ENCODE results near the gene PROS1. TPM values are rescaled to one million over a fixed set of nuclear protein-coding genes. Genes with fewer than 3 reads are reported as not detected.
"Not testable (repeated sequence)": the region's sequence is repeated elsewhere in the genome, so short reads cannot be mapped to it uniquely, and the experiment has no call there.

Gene PROS1
- total RNA-seq, 2 donors from 2014 or later: not detected

GRCh38 chr3:93991631-93992030 is 17.9 kb upstream of the PROS1 start:
- H3K9me3 Mint-ChIP-seq: no peaks in the 10 kb centered on the region
- H3K4me3 Mint-ChIP-seq: no peak overlapping the region
- no peak for DNase-seq (ENCODE audit: low spot score)
- peaks cover 5 to 6% of the 10 kb centered on the region in 2 donors for H3K4me1 Mint-ChIP-seq (ENCODE audit: low read depth in 2 of 2)
- H3K36me3 Mint-ChIP-seq: no peaks in the 10 kb centered on the region
- no peaks in the 10 kb centered on the region for H3K27me3 Mint-ChIP-seq
- no peak overlapping the region for H3K27ac Mint-ChIP-seq
- no peak for ATAC-seq

GRCh38 chr3:93989241-93989640 is 15.5 kb upstream of the PROS1 start:
- no peaks in the 10 kb centered on the region for H3K27me3 Mint-ChIP-seq
- DNase-seq (ENCODE audit: low spot score) (no peak), ATAC-seq (no peak)
- H3K4me3 Mint-ChIP-seq: no peak overlapping the region
- no peaks in the 10 kb centered on the region for H3K36me3 Mint-ChIP-seq
- H3K9me3 Mint-ChIP-seq: no peaks in the 10 kb centered on the region
- no peak overlapping the region for H3K27ac Mint-ChIP-seq
- H3K4me1 Mint-ChIP-seq (ENCODE audit: low read depth in 2 of 2): peaks cover 4 to 5% of the 10 kb centered on the region in 2 donors

DNA sequence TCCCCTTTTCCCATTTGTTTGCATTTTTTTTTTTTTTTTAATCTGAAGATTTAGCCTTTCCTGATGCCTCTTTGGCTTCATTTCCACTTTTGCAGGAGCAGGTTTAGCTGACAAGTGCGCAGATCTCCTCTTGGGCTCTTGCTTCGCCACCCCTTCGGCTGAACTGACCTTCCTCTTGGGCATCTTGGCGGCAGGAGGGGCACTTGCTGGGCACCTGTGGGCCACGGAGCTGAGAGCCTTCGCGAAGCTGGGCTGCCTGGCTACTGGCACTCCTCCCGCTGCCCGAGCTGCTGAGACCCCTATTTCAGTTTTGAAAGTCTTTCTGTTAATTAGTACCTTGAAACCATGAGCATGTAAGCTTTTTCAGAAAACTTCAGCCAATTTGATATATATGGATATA is 15.1 kb upstream of the PROS1 start:
- H3K4me1 Mint-ChIP-seq (ENCODE audit: low read depth in 2 of 2): peaks cover 0 to under 1% of the 10 kb centered on the region in 2 donors
- H3K27ac Mint-ChIP-seq: no peak overlapping the region
- ATAC-seq: no peak
- no peaks in the 10 kb centered on the region for H3K27me3 Mint-ChIP-seq
- no peaks in the 10 kb centered on the region for H3K36me3 Mint-ChIP-seq
- DNase-seq (ENCODE audit: low spot score): no peak
- H3K4me3 Mint-ChIP-seq: no peak overlapping the region
- H3K9me3 Mint-ChIP-seq: no peaks in the 10 kb centered on the region

DNA sequence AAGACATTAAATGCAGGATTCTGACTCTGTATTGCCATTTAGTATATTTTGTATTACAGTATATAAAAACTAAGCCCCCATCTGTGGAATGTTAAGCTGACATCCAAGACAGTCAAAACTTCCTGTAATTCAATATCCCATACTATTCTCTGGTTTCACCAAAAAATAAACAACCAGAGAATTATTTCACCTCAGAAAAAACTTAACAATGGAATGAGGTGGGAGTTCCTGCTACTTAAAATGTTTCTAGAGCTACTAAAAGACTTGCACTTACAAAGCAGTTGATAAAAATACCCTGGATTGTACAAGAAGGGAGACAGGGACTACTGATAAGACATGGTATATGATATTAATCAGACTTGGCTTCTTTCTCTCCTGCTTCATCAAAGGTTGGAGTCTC is 14.6 kb upstream of the PROS1 start:
- no peak for DNase-seq (ENCODE audit: low spot score)
- Mint-ChIP-seq H3K27ac (no peak overlapping the region), H3K36me3 (no peaks in the 10 kb centered on the region), H3K27me3 (no peaks in the 10 kb centered on the region), H3K9me3 (no peaks in the 10 kb centered on the region), H3K4me1 (ENCODE audit: low read depth in 2 of 2) (no peaks in the 10 kb centered on the region), H3K4me3 (no peak overlapping the region)
- ATAC-seq: no peak

DNA sequence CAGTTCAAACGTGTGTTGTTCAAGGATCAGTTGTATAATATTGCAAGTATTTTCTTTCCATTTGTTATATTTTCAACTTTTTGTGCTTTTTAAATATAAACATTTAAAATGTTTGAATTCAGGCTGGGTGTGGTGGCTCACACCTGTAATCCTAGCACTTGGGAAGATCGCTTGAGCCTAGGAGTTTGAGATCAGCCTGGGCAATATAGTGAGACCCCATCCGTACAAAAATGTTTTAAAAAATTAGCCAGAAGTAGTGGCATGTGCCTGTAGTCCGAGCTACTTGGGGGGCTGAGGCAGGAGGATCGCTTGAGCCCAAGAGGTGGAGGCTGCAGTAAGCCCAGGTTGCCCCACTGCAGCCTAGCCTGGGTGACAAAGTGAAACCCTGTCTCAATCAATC is 10.9 kb upstream of the PROS1 start:
- no peak overlapping the region for H3K27ac Mint-ChIP-seq
- H3K4me3 Mint-ChIP-seq: no peak overlapping the region
- H3K27me3 Mint-ChIP-seq: no peaks in the 10 kb centered on the region
- H3K9me3 Mint-ChIP-seq: no peaks in the 10 kb centered on the region
- no peaks in the 10 kb centered on the region for H3K36me3 Mint-ChIP-seq
- H3K4me1 Mint-ChIP-seq (ENCODE audit: low read depth in 2 of 2): peaks cover 2 to 6% of the 10 kb centered on the region in 2 donors
- ATAC-seq (no peak), DNase-seq (ENCODE audit: low spot score) (no peak)

GRCh38 chr3:93983408-93983807 is 9.7 kb upstream of the PROS1 start:
- Mint-ChIP-seq H3K9me3 (no peaks in the 10 kb centered on the region), H3K4me1 (ENCODE audit: low read depth in 2 of 2) (peaks cover 6 to 10% of the 10 kb centered on the region in 2 donors), H3K27ac (no peak overlapping the region), H3K36me3 (no peaks in the 10 kb centered on the region), H3K4me3 (no peak overlapping the region), H3K27me3 (no peaks in the 10 kb centered on the region)
- ATAC-seq: no peak
- DNase-seq (ENCODE audit: low spot score): no peak

GRCh38 chr3:93981649-93982048 is 8.0 kb upstream of the PROS1 start:
- peaks cover 6 to 10% of the 10 kb centered on the region in 2 donors for H3K4me1 Mint-ChIP-seq (ENCODE audit: low read depth in 2 of 2)
- H3K27me3 Mint-ChIP-seq: no peaks in the 10 kb centered on the region
- no peaks in the 10 kb centered on the region for H3K36me3 Mint-ChIP-seq
- H3K4me3 Mint-ChIP-seq: peak overlapping the region; percentile 73
- ATAC-seq: no peak
- no peaks in the 10 kb centered on the region for H3K9me3 Mint-ChIP-seq
- no peak overlapping the region for H3K27ac Mint-ChIP-seq
- DNase-seq (ENCODE audit: low spot score): no peak

- Mint-ChIP-seq H3K4me3 (peak within 1 kb of the TSS; percentile 73), H3K9me3 (no peaks in the 10 kb centered on the region), H3K27me3 (peaks cover 0 to 6% of the 10 kb centered on the region in 2 donors), H3K4me1 (ENCODE audit: low read depth in 2 of 2) (peaks cover 6 to 10% of the 10 kb centered on the region in 2 donors), H3K36me3 (no peaks in the 10 kb centered on the region), H3K27ac (peak within 1 kb of the TSS; percentile 49 to 80)
- peak; percentile 96 for DNase-seq (ENCODE audit: low spot score)
- ATAC-seq: peak; percentile 100
Measured at GRCh38 chr3:93979850-93980676, 6.4 kb upstream of the PROS1 start, which contains the start of gene ARL13B. ARL13B (plus strand) TSS chr3:93980155; CDS start chr3:93980424, 269 bp downstream.

DNA sequence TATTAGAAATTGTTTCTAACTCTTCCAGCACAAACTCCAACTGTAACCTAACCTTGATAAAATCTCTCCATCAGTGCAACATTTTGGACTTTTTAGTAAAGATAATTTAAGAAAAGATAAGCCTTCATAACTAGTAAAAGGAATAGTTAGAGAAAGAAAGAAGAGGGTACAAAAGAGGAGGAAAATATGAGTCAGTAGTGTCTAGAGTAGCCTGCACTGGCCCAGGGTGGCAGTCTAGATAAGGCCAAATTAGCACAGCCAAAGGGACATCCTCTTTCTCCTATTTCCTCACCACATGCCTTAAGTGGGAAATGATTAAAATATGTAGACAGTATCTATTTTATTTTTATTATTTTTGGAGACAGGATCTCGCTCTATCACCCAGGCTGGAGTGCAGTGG is 3.7 kb downstream of the PROS1 start:
- Mint-ChIP-seq H3K4me3 (no peak overlapping the region), H3K27ac (no peak overlapping the region), H3K27me3 (peaks cover 15% of the 10 kb centered on the region in 2 donors), H3K9me3 (no peaks in the 10 kb centered on the region), H3K36me3 (no peaks in the 10 kb centered on the region), H3K4me1 (ENCODE audit: low read depth in 2 of 2) (peaks cover 9 to 10% of the 10 kb centered on the region in 2 donors)
- DNase-seq (ENCODE audit: low spot score) (no peak), ATAC-seq (no peak)

DNA sequence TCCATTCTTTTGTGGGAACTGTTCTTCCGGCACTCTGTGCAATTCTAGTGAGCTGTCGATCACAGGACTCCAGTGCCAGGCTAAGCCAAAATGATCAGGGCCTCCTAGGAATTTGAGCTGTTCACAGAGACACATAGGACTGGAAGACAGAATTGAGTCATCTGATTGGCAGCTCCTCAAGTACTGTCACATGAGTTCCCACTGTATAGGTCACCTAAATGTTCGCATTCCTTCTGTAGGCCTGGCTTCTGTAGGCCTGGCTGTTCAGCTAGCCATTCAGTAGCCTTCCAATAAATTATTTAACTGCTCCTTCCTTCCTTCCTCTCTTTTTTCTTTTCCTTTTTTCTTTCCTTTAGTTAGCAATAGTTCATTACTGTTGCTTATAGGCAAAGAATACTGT is 4.3 kb downstream of the PROS1 start:
- Mint-ChIP-seq H3K36me3 (no peaks in the 10 kb centered on the region), H3K9me3 (no peaks in the 10 kb centered on the region), H3K27ac (no peak overlapping the region), H3K4me3 (no peak overlapping the region), H3K27me3 (peaks cover 15% of the 10 kb centered on the region in 2 donors), H3K4me1 (ENCODE audit: low read depth in 2 of 2) (peaks cover 9 to 10% of the 10 kb centered on the region in 2 donors)
- ATAC-seq: no peak
- DNase-seq (ENCODE audit: low spot score): no peak

DNA sequence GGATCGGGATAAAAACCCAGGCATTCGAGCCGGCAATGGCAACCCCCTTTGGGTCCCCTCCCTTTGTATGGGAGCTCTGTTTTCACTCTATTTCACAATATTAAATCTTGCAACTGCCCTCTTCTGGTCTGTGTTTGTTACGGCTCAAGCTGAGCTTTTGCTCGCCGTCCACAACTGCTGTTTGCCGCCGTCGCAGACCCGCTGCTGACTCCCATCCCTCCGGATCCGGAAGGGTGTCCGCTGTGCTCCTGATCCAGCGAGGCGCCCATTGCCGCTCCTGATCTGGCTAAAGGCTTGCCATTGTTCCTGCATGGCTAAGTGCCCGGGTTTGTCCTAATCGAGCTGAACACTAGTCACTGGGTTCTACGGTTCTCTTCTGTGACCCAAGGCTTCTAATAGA is 8.6 kb downstream of the PROS1 start:
- not testable (repeated sequence) for H3K27ac Mint-ChIP-seq; H3K9me3 Mint-ChIP-seq; H3K27me3 Mint-ChIP-seq; H3K4me3 Mint-ChIP-seq; DNase-seq (ENCODE audit: low spot score); H3K36me3 Mint-ChIP-seq; H3K4me1 Mint-ChIP-seq (ENCODE audit: low read depth in 2 of 2); ATAC-seq

- no peak overlapping the region for H3K27ac Mint-ChIP-seq
Measured at GRCh38 chr3:93962798-93963197, 10.9 kb downstream of the PROS1 start.

DNA sequence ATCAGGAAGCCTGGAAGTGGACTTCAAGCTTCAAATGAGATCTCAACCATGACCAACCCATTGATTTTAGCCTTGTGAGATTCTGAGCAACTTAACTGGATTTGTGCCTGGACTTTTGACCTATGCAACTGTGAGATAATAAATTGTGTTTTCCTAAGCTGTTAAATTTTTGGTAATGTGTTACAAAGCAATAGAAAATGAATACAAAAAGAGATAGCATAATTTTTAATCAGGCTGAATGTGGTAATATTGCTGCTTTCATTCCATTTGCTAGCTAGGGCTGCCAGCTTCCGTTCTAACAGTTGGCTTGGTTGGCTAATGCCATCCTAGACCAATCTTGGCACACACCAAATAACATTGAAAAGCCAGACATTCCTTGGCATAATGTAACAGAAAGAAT is 12.2 kb downstream of the PROS1 start:
- no peak for ATAC-seq
- Mint-ChIP-seq H3K4me3 (no peak overlapping the region), H3K27ac (no peak overlapping the region), H3K9me3 (no peaks in the 10 kb centered on the region), H3K36me3 (no peaks in the 10 kb centered on the region), H3K27me3 (peaks cover 7 to 13% of the 10 kb centered on the region in 2 donors), H3K4me1 (ENCODE audit: low read depth in 2 of 2) (no peaks in the 10 kb centered on the region)
- no peak for DNase-seq (ENCODE audit: low spot score)

More at GRCh38 chr3:93962798-93963197, 10.9 kb downstream of the PROS1 start:
- H3K4me1 Mint-ChIP-seq (ENCODE audit: low read depth in 2 of 2): no peaks in the 10 kb centered on the region
- H3K36me3 Mint-ChIP-seq: no peaks in the 10 kb centered on the region
- ATAC-seq (no peak), DNase-seq (ENCODE audit: low spot score) (no peak)
- no peaks in the 10 kb centered on the region for H3K9me3 Mint-ChIP-seq
- peaks cover 7 to 9% of the 10 kb centered on the region in 2 donors for H3K27me3 Mint-ChIP-seq
- no peak overlapping the region for H3K4me3 Mint-ChIP-seq

- H3K27me3 Mint-ChIP-seq: peaks cover 7 to 15% of the 10 kb centered on the region in 2 donors
- ATAC-seq: no peak
- no peaks in the 10 kb centered on the region for H3K36me3 Mint-ChIP-seq
- no peak overlapping the region for H3K27ac Mint-ChIP-seq
- DNase-seq (ENCODE audit: low spot score): no peak
- no peaks in the 10 kb centered on the region for H3K9me3 Mint-ChIP-seq
- no peaks in the 10 kb centered on the region for H3K4me1 Mint-ChIP-seq (ENCODE audit: low read depth in 2 of 2)
- H3K4me3 Mint-ChIP-seq: no peak overlapping the region
Measured at GRCh38 chr3:93961026-93961425, 12.7 kb downstream of the PROS1 start.

Data from natural killer cell treated with Interleukin-12 subunit alpha and Interleukin-12 subunit beta and Interleukin-15 and Interleukin-18, amount 100 ng/mL, for 72 hours (primary cell).